Adipose tissue (tissue), 3 donors: Measurements from ENCODE around the gene FBXL7. TPM values are rescaled to one million over a fixed set of nuclear protein-coding genes. Genes with fewer than 3 reads are reported as not detected.

Experiments used
- H3K27ac ChIP-seq: one replicate; pipeline ENCODE4 v1.5.1; 2013; ENCODE audit warnings: low read depth, low read length
- WGBS, 3 donors: extraction: QIAGEN DNeasy Blood & Tissue Kit; methylation state at CpG; one replicate each; pipeline ENCODE4 v1.1.7; 2013; 5-methylcytosine and 5-hydroxymethylcytosine counted together
- polyA plus RNA-seq, 3 donors: library from polyadenylated mRNA; stranded (reverse); fragments of 200-250 nt; gene quantifications; one replicate each; pipeline ENCODE4 v1.2.3, GENCODE V29; 2013
- donor health status: healthy with polysubstance abuse.
- donor health status: Bipolar disorder and iron deficiency.
- donor health status: healthy.

Gene FBXL7
- polyA plus RNA-seq, 3 donors = 1.2 to 16.4 (median 8.4) TPM

- WGBS, 3 donors = 67 to 92% (median 86%) methylated on average over 2 of the region's 2 CpGs
- no peak overlapping the region for H3K27ac ChIP-seq
Observed at GRCh38 chr5:15627109-15627508, 127.1 kb downstream of the FBXL7 start.

GRCh38 chr5:15627647-15628046, 127.7 kb downstream of the FBXL7 start:
- H3K27ac ChIP-seq = no peak overlapping the region
- 55 to 60% (median 56%) methylated on average over 2 of the region's 2 CpGs for WGBS, 3 donors

- H3K27ac ChIP-seq = no peak overlapping the region
Observed at GRCh38 chr5:15630441-15630840, 130.5 kb downstream of the FBXL7 start.

- 94 to 95% (median 94%) methylated on average over 4 of the region's 4 CpGs for WGBS, 3 donors
- no peak overlapping the region for H3K27ac ChIP-seq
Observed at GRCh38 chr5:15634591-15635288, 134.8 kb downstream of the FBXL7 start.

GRCh38 chr5:15635289-15635616, 135.3 kb downstream of the FBXL7 start:
- no peak overlapping the region for H3K27ac ChIP-seq
- WGBS, 3 donors = 72 to 96% (median 92%) methylated on average over 1 of the region's 1 CpG

- H3K27ac ChIP-seq = no peak overlapping the region
- 70 to 95% (median 79%) methylated on average over 1 of the region's 1 CpG for WGBS, 3 donors
Observed at GRCh38 chr5:15637345-15637744, 137.4 kb downstream of the FBXL7 start.

- H3K27ac ChIP-seq = no peak overlapping the region
- WGBS, 3 donors = 42 to 83% (median 65%) methylated on average over 2 of the region's 2 CpGs
Observed at GRCh38 chr5:15637886-15638285, 137.9 kb downstream of the FBXL7 start.

GRCh38 chr5:15638296-15638695, 138.3 kb downstream of the FBXL7 start:
- 87 to 94% (median 93%) methylated on average over 6 of the region's 6 CpGs for WGBS, 3 donors
- no peak overlapping the region for H3K27ac ChIP-seq

GRCh38 chr5:15639288-15639687, 139.3 kb downstream of the FBXL7 start:
- WGBS, 3 donors = 33 to 75% (median 69%) methylated on average over 2 of the region's 2 CpGs

GRCh38 chr5:15640116-15640515, 140.1 kb downstream of the FBXL7 start:
- 78 to 93% (median 92%) methylated on average over 5 of the region's 5 CpGs for WGBS, 3 donors

More at GRCh38 chr5:15639288-15639687, 139.3 kb downstream of the FBXL7 start:
- H3K27ac ChIP-seq = no peak overlapping the region

GRCh38 chr5:15643731-15644130, 143.8 kb downstream of the FBXL7 start:
- 32 to 48% (median 32%) methylated on average over 3 of the region's 3 CpGs for WGBS, 3 donors
- H3K27ac ChIP-seq = no peak overlapping the region

More at GRCh38 chr5:15640116-15640515, 140.1 kb downstream of the FBXL7 start:
- H3K27ac ChIP-seq = no peak overlapping the region

GRCh38 chr5:15645381-15646160, 145.6 kb downstream of the FBXL7 start:
- 40 to 49% (median 45%) methylated on average over 7 of the region's 7 CpGs for WGBS, 3 donors
- H3K27ac ChIP-seq = no peak overlapping the region

- no peak overlapping the region for H3K27ac ChIP-seq
- 26 to 52% (median 27%) methylated on average over 4 of the region's 4 CpGs for WGBS, 3 donors
Observed at GRCh38 chr5:15646371-15646770, 146.4 kb downstream of the FBXL7 start.

- H3K27ac ChIP-seq = no peak overlapping the region
- 64 to 89% (median 73%) methylated on average over 4 of the region's 4 CpGs for WGBS, 3 donors
Observed at GRCh38 chr5:15647251-15647650, 147.3 kb downstream of the FBXL7 start.

- WGBS, 3 donors = 64 to 89% (median 81%) methylated on average over 2 of the region's 2 CpGs
- H3K27ac ChIP-seq = no peak overlapping the region
Observed at GRCh38 chr5:15650266-15650665, 150.3 kb downstream of the FBXL7 start.

- H3K27ac ChIP-seq = no peak overlapping the region
- WGBS, 3 donors = 0 to 95% (median 0%) methylated on average over 1 of the region's 1 CpG
Observed at GRCh38 chr5:15654779-15655178, 154.8 kb downstream of the FBXL7 start.

GRCh38 chr5:15655683-15656082, 155.7 kb downstream of the FBXL7 start:
- 74 to 94% (median 89%) methylated on average over 4 of the region's 4 CpGs for WGBS, 3 donors
- H3K27ac ChIP-seq = no peak overlapping the region

GRCh38 chr5:15664961-15665360, 165.0 kb downstream of the FBXL7 start:
- no peak overlapping the region for H3K27ac ChIP-seq

- no peak overlapping the region for H3K27ac ChIP-seq
- 78 to 97% (median 86%) methylated on average over 2 of the region's 2 CpGs for WGBS, 3 donors
Observed at GRCh38 chr5:15669826-15670225, 169.8 kb downstream of the FBXL7 start.

GRCh38 chr5:15674716-15675115, 174.7 kb downstream of the FBXL7 start:
- 41 to 74% (median 71%) methylated on average over 2 of the region's 2 CpGs for WGBS, 3 donors
- no peak overlapping the region for H3K27ac ChIP-seq
